ENCODE measurements around the gene HOXC9.

Gene HOXC9

GRCh38 chr12:53958128-53958527 is 41.8 kb upstream of the HOXC9 start:
- DNase-seq (ENCODE audit: low read depth), result no peak
- no peak for TF ChIP-seq CTCF (IDR thresholded peaks at IDR 0.05; ENCODE audit: insufficient read depth, low read depth, low read length, missing control alignments)
- H3K4me3 ChIP-seq (ENCODE audit: low read length), result no peak overlapping the region

- TF ChIP-seq CTCF (IDR thresholded peaks at IDR 0.05; ENCODE audit: insufficient read depth, low read depth, low read length, missing control alignments), result no peak
- no peak for DNase-seq (ENCODE audit: low read depth)
- H3K4me3 ChIP-seq (ENCODE audit: low read length), result no peak overlapping the region
Observed at GRCh38 chr12:53959314-53959713, 40.6 kb upstream of the HOXC9 start.

DNA sequence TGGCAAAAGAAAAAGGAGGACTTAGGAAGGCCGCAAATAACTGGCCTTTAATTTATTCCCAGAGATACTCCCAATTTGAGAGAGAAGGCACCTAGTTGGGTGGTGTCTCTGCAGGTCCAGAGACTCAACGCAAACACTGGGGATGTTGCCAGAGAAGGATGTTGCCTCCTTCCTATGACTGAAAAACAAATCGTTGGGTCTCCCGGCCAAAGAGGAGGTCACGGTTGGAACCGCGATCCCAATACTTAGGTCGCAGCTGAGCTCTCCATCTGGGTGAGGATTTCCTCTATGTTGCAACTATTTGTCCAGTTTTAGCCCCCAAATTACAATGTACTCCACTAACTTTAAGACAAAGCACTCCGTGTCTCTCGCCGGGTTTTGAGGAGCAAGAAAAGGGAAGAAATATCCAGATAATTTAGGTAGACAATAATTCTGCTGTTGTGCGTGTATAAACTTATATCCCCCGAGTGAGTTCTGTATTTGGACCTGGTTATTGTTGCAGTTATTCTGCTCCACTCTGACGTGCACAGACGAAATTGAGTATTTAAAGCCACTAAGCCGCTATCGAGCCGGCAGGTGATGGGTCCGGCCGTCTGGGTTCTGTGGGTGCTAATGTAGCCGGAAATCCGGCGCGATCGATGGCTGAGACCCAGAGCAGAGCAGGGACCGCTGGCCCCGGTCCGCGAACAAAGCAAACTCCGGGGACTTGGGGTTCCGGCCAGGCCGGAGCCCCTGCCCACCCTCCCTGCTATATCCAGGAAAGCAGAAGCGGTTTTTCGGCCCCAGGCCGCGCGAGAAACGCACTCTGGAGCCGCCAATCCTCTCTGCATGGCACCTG is 39.6 kb upstream of the HOXC9 start:
- no peak for TF ChIP-seq CTCF (IDR thresholded peaks at IDR 0.05; ENCODE audit: insufficient read depth, low read depth, low read length, missing control alignments)
- no peak for DNase-seq (ENCODE audit: low read depth)
- H3K4me3 ChIP-seq (ENCODE audit: low read length), result no peak overlapping the region

DNA sequence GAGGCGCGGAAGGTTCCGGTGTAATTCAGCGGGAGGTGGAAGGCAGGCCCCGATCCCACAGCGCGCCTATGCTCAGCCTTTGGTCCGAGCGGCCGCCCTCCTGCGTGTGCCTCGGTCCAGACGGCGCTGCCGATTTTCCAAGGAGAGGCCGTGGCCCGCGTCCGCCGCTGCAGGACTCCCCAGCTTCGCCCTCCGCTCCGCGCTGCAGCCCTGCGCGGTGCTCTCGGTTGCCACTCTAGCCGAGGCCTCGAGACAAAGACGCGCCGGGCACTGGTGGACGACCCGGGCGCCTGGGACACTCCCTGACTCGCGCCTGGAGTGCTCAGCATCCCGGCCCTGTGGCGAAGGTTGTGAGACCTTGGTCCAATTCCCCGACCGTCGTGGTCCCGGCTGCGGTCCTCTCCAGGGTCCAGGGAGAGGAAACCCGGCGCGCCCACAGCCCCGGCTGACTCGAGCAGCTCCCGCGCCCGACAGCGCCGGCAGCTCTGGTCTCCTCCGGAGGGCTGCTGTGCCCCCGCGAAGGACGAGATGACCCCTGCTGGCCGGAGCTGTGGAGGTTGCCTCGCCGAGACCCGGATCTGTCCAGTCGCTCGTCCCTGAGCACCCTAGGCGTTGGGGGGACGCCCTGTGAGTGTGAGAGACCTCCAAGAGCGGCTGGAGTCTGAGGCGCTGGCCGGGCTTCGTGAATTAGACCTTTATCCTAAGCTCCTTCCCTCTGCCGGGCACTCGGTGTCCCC is 38.8 kb upstream of the HOXC9 start:
- no peak overlapping the region for H3K4me3 ChIP-seq (ENCODE audit: low read length)
- TF ChIP-seq CTCF (IDR thresholded peaks at IDR 0.05; ENCODE audit: insufficient read depth, low read depth, low read length, missing control alignments), result no peak
- DNase-seq (ENCODE audit: low read depth), result no peak

DNA sequence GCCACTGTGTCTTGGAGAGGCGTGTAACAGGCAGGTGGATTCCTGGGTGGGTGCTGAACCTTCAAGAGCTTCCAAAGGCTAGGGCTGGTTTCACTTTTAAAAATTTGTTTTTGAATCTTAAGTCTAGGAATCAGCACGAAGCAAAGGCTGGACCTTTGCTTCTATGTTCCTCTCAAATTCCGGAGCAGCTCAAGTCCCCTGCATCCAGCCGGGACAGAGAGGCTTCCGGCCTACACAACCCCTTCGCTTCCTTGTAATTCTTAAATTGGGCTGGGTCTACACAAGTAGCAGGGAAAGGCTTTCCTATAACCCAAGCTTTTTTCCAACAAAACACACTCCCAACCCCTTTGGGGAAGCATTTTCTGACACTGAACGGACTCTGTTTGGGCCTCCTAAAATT is 37.0 kb upstream of the HOXC9 start:
- TF ChIP-seq CTCF (IDR thresholded peaks at IDR 0.05; ENCODE audit: insufficient read depth, low read depth, low read length, missing control alignments), result no peak
- no peak overlapping the region for H3K4me3 ChIP-seq (ENCODE audit: low read length)
- DNase-seq (ENCODE audit: low read depth), result no peak

GRCh38 chr12:53963434-53964314 is 36.3 kb upstream of the HOXC9 start:
- TF ChIP-seq CTCF (IDR thresholded peaks at IDR 0.05; ENCODE audit: insufficient read depth, low read depth, low read length, missing control alignments), result no peak
- no peak overlapping the region for H3K4me3 ChIP-seq (ENCODE audit: low read length)
- DNase-seq (ENCODE audit: low read depth), result no peak
